Activated naive CD8-positive, alpha-beta T cell treated with anti-CD3 and anti-CD28 coated beads for 36 hours (primary cell): ENCODE data around the gene RIN3. TPM values are rescaled to one million over a fixed set of nuclear protein-coding genes. Genes with fewer than 3 reads are reported as not detected.

Source experiments
- DNase-seq: peaks from one replicate; pipeline ENCODE4 v3.0.0; 2021
- H3K27ac Mint-ChIP-seq: one replicate; pipeline ENCODE4 v1.8.0; 2022; ENCODE audit warnings: mild to moderate bottlenecking, moderate library complexity, mixed read lengths
- H3K27me3 Mint-ChIP-seq: one replicate; pipeline ENCODE4 v1.8.0; 2022; ENCODE audit warnings: mild to moderate bottlenecking, mixed read lengths
- H3K36me3 Mint-ChIP-seq: one replicate; pipeline ENCODE4 v1.8.0; 2021; ENCODE audit warnings: mild to moderate bottlenecking, mixed read lengths
- H3K4me1 Mint-ChIP-seq: one replicate; pipeline ENCODE4 v1.8.0; 2021; ENCODE audit warnings: mixed read lengths
- H3K4me3 Mint-ChIP-seq: one replicate; pipeline ENCODE4 v1.8.0; 2022; ENCODE audit warnings: mild to moderate bottlenecking, moderate library complexity, mixed read lengths
- H3K9me3 Mint-ChIP-seq: one replicate; pipeline ENCODE4 v1.8.0; 2022; ENCODE audit warnings: mixed read lengths
- total RNA-seq, 2 experiments: library from RNA; stranded (reverse); gene quantifications; one replicate each; pipeline ENCODE4 v1.2.3, GENCODE V29; 2021

The RIN3 gene
- total RNA-seq, 2 experiments from 2014 or later = 59.2 to 59.6 TPM

GRCh38 chr14:92607251-92607650 is 93.7 kb downstream of the RIN3 start:
- Mint-ChIP-seq H3K27ac (no peak overlapping the region), H3K27me3 (no peaks in the 10 kb centered on the region), H3K9me3 (peaks cover 6% of the 10 kb centered on the region), H3K4me1 (peaks cover 23% of the 10 kb centered on the region), H3K36me3 (peaks cover 39% of the 10 kb centered on the region), H3K4me3 (no peak overlapping the region)
- DNase-seq = no peak

GRCh38 chr14:92607702-92608429 is 94.3 kb downstream of the RIN3 start:
- Mint-ChIP-seq H3K9me3 (peaks cover 6% of the 10 kb centered on the region), H3K4me3 (no peak overlapping the region), H3K36me3 (peaks cover 41% of the 10 kb centered on the region), H3K4me1 (peaks cover 25% of the 10 kb centered on the region), H3K27me3 (no peaks in the 10 kb centered on the region), H3K27ac (no peak overlapping the region)
- DNase-seq = no peak

- peaks cover 33% of the 10 kb centered on the region for H3K4me1 Mint-ChIP-seq
- no peaks in the 10 kb centered on the region for H3K27me3 Mint-ChIP-seq
These were observed 96.4 kb downstream of the RIN3 start for GRCh38 chr14:92609955-92610354.

GRCh38 chr14:92610849-92611271 is 97.3 kb downstream of the RIN3 start:
- H3K36me3 Mint-ChIP-seq = peaks cover 43% of the 10 kb centered on the region
- no peak for DNase-seq
- H3K4me3 Mint-ChIP-seq = no peak overlapping the region
- H3K27me3 Mint-ChIP-seq = no peaks in the 10 kb centered on the region
- peaks cover 42% of the 10 kb centered on the region for H3K4me1 Mint-ChIP-seq
- no peak overlapping the region for H3K27ac Mint-ChIP-seq
- H3K9me3 Mint-ChIP-seq = peaks cover 6% of the 10 kb centered on the region

More at GRCh38 chr14:92609955-92610354, 96.4 kb downstream of the RIN3 start:
- peaks cover 44% of the 10 kb centered on the region for H3K36me3 Mint-ChIP-seq
- no peak for DNase-seq
- H3K4me3 Mint-ChIP-seq = no peak overlapping the region
- peaks cover 6% of the 10 kb centered on the region for H3K9me3 Mint-ChIP-seq
- no peak overlapping the region for H3K27ac Mint-ChIP-seq

GRCh38 chr14:92613008-92613658 is 99.6 kb downstream of the RIN3 start:
- H3K9me3 Mint-ChIP-seq = no peaks in the 10 kb centered on the region
- H3K36me3 Mint-ChIP-seq = peaks cover 33% of the 10 kb centered on the region
- H3K4me3 Mint-ChIP-seq = no peak overlapping the region
- peak; percentile 66 for DNase-seq
- H3K27ac Mint-ChIP-seq = no peak overlapping the region
- no peaks in the 10 kb centered on the region for H3K27me3 Mint-ChIP-seq
- peaks cover 57% of the 10 kb centered on the region for H3K4me1 Mint-ChIP-seq

GRCh38 chr14:92613681-92614260 is 100.2 kb downstream of the RIN3 start:
- H3K36me3 Mint-ChIP-seq = peaks cover 33% of the 10 kb centered on the region
- no peak overlapping the region for H3K4me3 Mint-ChIP-seq
- H3K4me1 Mint-ChIP-seq = peaks cover 57% of the 10 kb centered on the region
- no peaks in the 10 kb centered on the region for H3K9me3 Mint-ChIP-seq
- no peaks in the 10 kb centered on the region for H3K27me3 Mint-ChIP-seq
- no peak overlapping the region for H3K27ac Mint-ChIP-seq
- no peak for DNase-seq

GRCh38 chr14:92615451-92615850 is 101.9 kb downstream of the RIN3 start:
- DNase-seq = peak; percentile 69
- Mint-ChIP-seq H3K4me1 (peaks cover 47% of the 10 kb centered on the region), H3K36me3 (peaks cover 37% of the 10 kb centered on the region), H3K27me3 (no peaks in the 10 kb centered on the region), H3K9me3 (no peaks in the 10 kb centered on the region), H3K27ac (peak overlapping the region; percentile 78), H3K4me3 (peak overlapping the region; percentile 50)

GRCh38 chr14:92616178-92616577 is 102.6 kb downstream of the RIN3 start:
- Mint-ChIP-seq H3K36me3 (peaks cover 35% of the 10 kb centered on the region), H3K4me1 (peaks cover 47% of the 10 kb centered on the region), H3K27ac (peak overlapping the region; percentile 78), H3K27me3 (no peaks in the 10 kb centered on the region), H3K9me3 (peaks cover under 1% of the 10 kb centered on the region), H3K4me3 (no peak overlapping the region)
- DNase-seq = no peak

GRCh38 chr14:92617581-92617980 is 104.0 kb downstream of the RIN3 start:
- Mint-ChIP-seq H3K27ac (no peak overlapping the region), H3K27me3 (no peaks in the 10 kb centered on the region), H3K36me3 (peaks cover 40% of the 10 kb centered on the region), H3K9me3 (peaks cover 11% of the 10 kb centered on the region), H3K4me3 (no peak overlapping the region), H3K4me1 (peaks cover 44% of the 10 kb centered on the region)
- DNase-seq = no peak

- Mint-ChIP-seq H3K9me3 (peaks cover 15% of the 10 kb centered on the region), H3K4me3 (no peak overlapping the region), H3K27me3 (no peaks in the 10 kb centered on the region), H3K4me1 (peaks cover 24% of the 10 kb centered on the region), H3K27ac (no peak overlapping the region), H3K36me3 (peaks cover 58% of the 10 kb centered on the region)
- DNase-seq = no peak
These were observed 106.3 kb downstream of the RIN3 start for GRCh38 chr14:92619671-92620456.

GRCh38 chr14:92622311-92622710 is 108.7 kb downstream of the RIN3 start:
- no peak for DNase-seq
- Mint-ChIP-seq H3K4me3 (no peak overlapping the region), H3K36me3 (peaks cover 62% of the 10 kb centered on the region), H3K9me3 (peaks cover 22% of the 10 kb centered on the region), H3K27ac (no peak overlapping the region), H3K4me1 (peaks cover 6% of the 10 kb centered on the region), H3K27me3 (no peaks in the 10 kb centered on the region)

- Mint-ChIP-seq H3K27ac (no peak overlapping the region), H3K36me3 (peaks cover 77% of the 10 kb centered on the region), H3K9me3 (peaks cover 28% of the 10 kb centered on the region), H3K4me3 (no peak overlapping the region), H3K27me3 (no peaks in the 10 kb centered on the region), H3K4me1 (peaks cover 4% of the 10 kb centered on the region)
- no peak for DNase-seq
These were observed 111.2 kb downstream of the RIN3 start for GRCh38 chr14:92624764-92625163.

GRCh38 chr14:92625213-92625612 is 111.6 kb downstream of the RIN3 start:
- Mint-ChIP-seq H3K36me3 (peaks cover 76% of the 10 kb centered on the region), H3K4me3 (no peak overlapping the region), H3K9me3 (peaks cover 28% of the 10 kb centered on the region), H3K27me3 (no peaks in the 10 kb centered on the region), H3K27ac (no peak overlapping the region), H3K4me1 (peaks cover 4% of the 10 kb centered on the region)
- DNase-seq = no peak

- Mint-ChIP-seq H3K27ac (no peak overlapping the region), H3K27me3 (no peaks in the 10 kb centered on the region), H3K4me3 (no peak overlapping the region), H3K4me1 (peaks cover 7% of the 10 kb centered on the region), H3K9me3 (peaks cover 28% of the 10 kb centered on the region), H3K36me3 (peaks cover 74% of the 10 kb centered on the region)
- DNase-seq = no peak
These were observed 112.5 kb downstream of the RIN3 start for GRCh38 chr14:92626041-92626440.

- Mint-ChIP-seq H3K27ac (no peak overlapping the region), H3K4me3 (no peak overlapping the region), H3K27me3 (no peaks in the 10 kb centered on the region), H3K36me3 (peaks cover 57% of the 10 kb centered on the region), H3K9me3 (peaks cover 15% of the 10 kb centered on the region), H3K4me1 (peaks cover 10% of the 10 kb centered on the region)
- no peak for DNase-seq
These were observed 114.2 kb downstream of the RIN3 start for GRCh38 chr14:92627707-92628215.
